ENCODE results near the gene TRABD2B.

The TRABD2B gene

GRCh38 chr1:47930210-47930840 lies 66.9 kb downstream of the TRABD2B start:
- Histone ChIP-seq H3K4me2 (ENCODE audit: insufficient read depth, low read length) (no peak overlapping the region), H3K79me2 (ENCODE audit: insufficient read depth, low read length) (no peaks in the 10 kb centered on the region), H3K4me1 (ENCODE audit: insufficient read depth, low read length) (no peaks in the 10 kb centered on the region), H4K20me1 (ENCODE audit: insufficient read depth, low read length) (no peaks in the 10 kb centered on the region), H3K4me3 (ENCODE audit: low read depth in 1 of 2, low read length in 2 of 2) (no peak overlapping the region), H3K27ac (ENCODE audit: low read length) (no peak overlapping the region), H3K9ac (ENCODE audit: low read depth, low read length) (no peak overlapping the region), H3K27me3 (ENCODE audit: insufficient read depth, low read length, poor library complexity) (peaks cover 6% of the 10 kb centered on the region), H3K9me3 (ENCODE audit: insufficient read depth, low read length, severe bottlenecking) (no peaks in the 10 kb centered on the region), H3K36me3 (ENCODE audit: insufficient read depth, low read length) (no peaks in the 10 kb centered on the region), H2AFZ (ENCODE audit: low read depth, low read length) (no peak overlapping the region)
- DNase-seq, result no peak
- TF ChIP-seq CTCF (IDR thresholded peaks at IDR 0.05; ENCODE audit: borderline replicate concordance, extremely low read depth, low read length, poor library complexity, severe bottlenecking), result no peak
- TF ChIP-seq EZH2 (IDR thresholded peaks at IDR 0.05; ENCODE audit: borderline replicate concordance, low read depth, low read length, severe bottlenecking), result no peak
- ATAC-seq (ENCODE audit: insufficient read depth, low read depth), result no peak

GRCh38 chr1:47927165-47927564 lies 70.0 kb downstream of the TRABD2B start:
- ATAC-seq (ENCODE audit: insufficient read depth, low read depth) (no peak), DNase-seq (no peak)
- no peaks in the 10 kb centered on the region for H3K4me1 ChIP-seq (ENCODE audit: insufficient read depth, low read length)
- no peaks in the 10 kb centered on the region for H3K9me3 ChIP-seq (ENCODE audit: insufficient read depth, low read length, severe bottlenecking)
- no peak overlapping the region for H2AFZ ChIP-seq (ENCODE audit: low read depth, low read length)
- H3K9ac ChIP-seq (ENCODE audit: low read depth, low read length), result no peak overlapping the region
- no peaks in the 10 kb centered on the region for H4K20me1 ChIP-seq (ENCODE audit: insufficient read depth, low read length)
- H3K27ac ChIP-seq (ENCODE audit: low read length), result no peak overlapping the region
- TF ChIP-seq EZH2 (IDR thresholded peaks at IDR 0.05; ENCODE audit: borderline replicate concordance, low read depth, low read length, severe bottlenecking), result no peak
- no peak for TF ChIP-seq CTCF (IDR thresholded peaks at IDR 0.05; ENCODE audit: borderline replicate concordance, extremely low read depth, low read length, poor library complexity, severe bottlenecking)
- no peak overlapping the region for H3K4me3 ChIP-seq (ENCODE audit: low read depth in 1 of 2, low read length in 2 of 2)
- H3K27me3 ChIP-seq (ENCODE audit: insufficient read depth, low read length, poor library complexity), result peaks cover 3% of the 10 kb centered on the region
- no peak overlapping the region for H3K4me2 ChIP-seq (ENCODE audit: insufficient read depth, low read length)
- H3K79me2 ChIP-seq (ENCODE audit: insufficient read depth, low read length), result no peaks in the 10 kb centered on the region
- no peaks in the 10 kb centered on the region for H3K36me3 ChIP-seq (ENCODE audit: insufficient read depth, low read length)

- Histone ChIP-seq H3K36me3 (ENCODE audit: insufficient read depth, low read length) (no peaks in the 10 kb centered on the region), H3K79me2 (ENCODE audit: insufficient read depth, low read length) (no peaks in the 10 kb centered on the region), H3K4me2 (ENCODE audit: insufficient read depth, low read length) (no peak overlapping the region), H4K20me1 (ENCODE audit: insufficient read depth, low read length) (no peaks in the 10 kb centered on the region), H3K9ac (ENCODE audit: low read depth, low read length) (no peak overlapping the region), H3K4me1 (ENCODE audit: insufficient read depth, low read length) (no peaks in the 10 kb centered on the region), H2AFZ (ENCODE audit: low read depth, low read length) (no peak overlapping the region), H3K27me3 (ENCODE audit: insufficient read depth, low read length, poor library complexity) (peaks cover 3% of the 10 kb centered on the region), H3K9me3 (ENCODE audit: insufficient read depth, low read length, severe bottlenecking) (no peaks in the 10 kb centered on the region), H3K4me3 (ENCODE audit: low read depth in 1 of 2, low read length in 2 of 2) (no peak overlapping the region), H3K27ac (ENCODE audit: low read length) (no peak overlapping the region)
- ATAC-seq (ENCODE audit: insufficient read depth, low read depth) (no peak), DNase-seq (no peak)
- no peak for TF ChIP-seq EZH2 (IDR thresholded peaks at IDR 0.05; ENCODE audit: borderline replicate concordance, low read depth, low read length, severe bottlenecking)
- TF ChIP-seq CTCF (IDR thresholded peaks at IDR 0.05; ENCODE audit: borderline replicate concordance, extremely low read depth, low read length, poor library complexity, severe bottlenecking), result no peak
These were observed 70.7 kb downstream of the TRABD2B start for GRCh38 chr1:47926461-47926999.

All from DND-41 (cell line).